Osteocyte (in vitro differentiated cells): ENCODE results near the gene SLAIN2. TPM values are rescaled to one million over a fixed set of nuclear protein-coding genes. Genes with fewer than 3 reads are reported as not detected.

ENCODE experiments used
- DNase-seq: peaks from one replicate; pipeline ENCODE4 v3.0.0; 2021; ENCODE audit warnings: mixed read lengths; ENCODE audit not compliant: unreplicated experiment; ENCODE audit errors: extremely low spot score
- H3K27ac Mint-ChIP-seq: one replicate; pipeline ENCODE4 v1.8.0; 2021; ENCODE audit warnings: mild to moderate bottlenecking, mixed read lengths; ENCODE audit not compliant: unreplicated experiment
- H3K27me3 Mint-ChIP-seq: one replicate; pipeline ENCODE4 v1.8.0; 2021; ENCODE audit warnings: mixed read lengths; ENCODE audit not compliant: unreplicated experiment
- H3K36me3 Mint-ChIP-seq: one replicate; pipeline ENCODE4 v1.8.0; 2021; ENCODE audit warnings: mixed read lengths; ENCODE audit not compliant: unreplicated experiment
- H3K4me1 Mint-ChIP-seq: one replicate; pipeline ENCODE4 v1.8.0; 2021; ENCODE audit warnings: mixed read lengths; ENCODE audit not compliant: unreplicated experiment
- H3K4me3 Mint-ChIP-seq: one replicate; pipeline ENCODE4 v1.8.0; 2021; ENCODE audit warnings: mild to moderate bottlenecking, moderate library complexity, mixed read lengths; ENCODE audit not compliant: unreplicated experiment
- H3K9me3 Mint-ChIP-seq: one replicate; pipeline ENCODE4 v1.8.0; 2021; ENCODE audit warnings: mixed read lengths; ENCODE audit not compliant: unreplicated experiment
- total RNA-seq: library from RNA; stranded (reverse); gene quantifications from 2 replicates; pipeline ENCODE4 v1.2.1, GENCODE V29; 2021
- TF ChIP-seq, protein P1 (sequence below): fragments of 200-600 bp; sonication (generic); IDR thresholded peaks from 2 replicates; pipeline ENCODE4 v1.5.0; 2021; ENCODE audit warnings: antibody characterized with exemption, mild to moderate bottlenecking, moderate library complexity

SLAIN2 gene
- total RNA-seq, 1 donor from 2014 or later: 82.7 TPM

DNA sequence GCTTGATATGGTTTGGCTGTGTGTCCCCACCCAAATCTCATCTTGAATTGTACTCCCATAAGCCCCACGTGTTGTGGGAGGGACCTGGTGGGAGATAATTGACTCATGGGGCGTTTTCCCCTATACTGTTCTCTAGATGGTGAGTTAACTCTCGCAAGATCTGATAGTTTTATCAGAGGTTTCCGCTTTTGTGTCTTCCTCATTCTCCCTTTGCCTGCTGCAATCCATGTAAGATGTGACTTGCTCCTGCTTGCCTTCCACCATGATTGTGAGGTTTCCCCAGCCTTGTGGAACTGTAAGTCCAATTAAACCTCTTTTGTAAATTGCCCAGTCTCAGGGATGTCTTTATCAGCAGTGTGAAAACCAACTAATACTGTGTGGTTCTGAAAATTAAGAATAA is 11.5 kb downstream of the SLAIN2 start:
- peaks cover 49% of the 10 kb centered on the region for H3K4me1 Mint-ChIP-seq
- DNase-seq: no peak
- no peak overlapping the region for H3K27ac Mint-ChIP-seq
- H3K36me3 Mint-ChIP-seq: peaks cover 2% of the 10 kb centered on the region
- peaks cover 4% of the 10 kb centered on the region for H3K9me3 Mint-ChIP-seq
- no peaks in the 10 kb centered on the region for H3K27me3 Mint-ChIP-seq
- TF ChIP-seq, protein P1, sequence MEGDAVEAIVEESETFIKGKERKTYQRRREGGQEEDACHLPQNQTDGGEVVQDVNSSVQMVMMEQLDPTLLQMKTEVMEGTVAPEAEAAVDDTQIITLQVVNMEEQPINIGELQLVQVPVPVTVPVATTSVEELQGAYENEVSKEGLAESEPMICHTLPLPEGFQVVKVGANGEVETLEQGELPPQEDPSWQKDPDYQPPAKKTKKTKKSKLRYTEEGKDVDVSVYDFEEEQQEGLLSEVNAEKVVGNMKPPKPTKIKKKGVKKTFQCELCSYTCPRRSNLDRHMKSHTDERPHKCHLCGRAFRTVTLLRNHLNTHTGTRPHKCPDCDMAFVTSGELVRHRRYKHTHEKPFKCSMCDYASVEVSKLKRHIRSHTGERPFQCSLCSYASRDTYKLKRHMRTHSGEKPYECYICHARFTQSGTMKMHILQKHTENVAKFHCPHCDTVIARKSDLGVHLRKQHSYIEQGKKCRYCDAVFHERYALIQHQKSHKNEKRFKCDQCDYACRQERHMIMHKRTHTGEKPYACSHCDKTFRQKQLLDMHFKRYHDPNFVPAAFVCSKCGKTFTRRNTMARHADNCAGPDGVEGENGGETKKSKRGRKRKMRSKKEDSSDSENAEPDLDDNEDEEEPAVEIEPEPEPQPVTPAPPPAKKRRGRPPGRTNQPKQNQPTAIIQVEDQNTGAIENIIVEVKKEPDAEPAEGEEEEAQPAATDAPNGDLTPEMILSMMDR: no peak
- H3K4me3 Mint-ChIP-seq: no peak overlapping the region

DNA sequence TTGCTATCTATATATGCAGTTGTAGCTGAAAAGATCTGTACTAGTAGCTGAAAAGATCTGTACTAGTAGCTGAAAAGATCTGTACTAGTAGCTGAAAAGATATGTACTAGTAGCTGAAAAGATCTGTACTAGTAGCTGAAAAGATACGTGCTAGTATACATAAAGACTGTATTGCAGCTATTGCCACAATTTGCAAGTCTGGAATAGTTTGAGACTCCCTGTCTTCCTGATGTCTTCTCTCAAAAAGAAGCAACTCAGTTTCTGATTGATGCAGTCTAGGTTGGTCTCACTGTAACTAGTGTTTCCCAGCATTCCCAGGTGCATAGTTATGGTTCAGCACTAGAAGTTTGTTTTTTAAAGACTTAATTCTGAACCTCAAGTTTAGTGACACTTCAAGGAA is 15.0 kb downstream of the SLAIN2 start:
- peaks cover 42% of the 10 kb centered on the region for H3K4me1 Mint-ChIP-seq
- no peak for DNase-seq
- peaks cover 2% of the 10 kb centered on the region for H3K36me3 Mint-ChIP-seq
- H3K4me3 Mint-ChIP-seq: no peak overlapping the region
- TF ChIP-seq, protein P1: no peak
- H3K27ac Mint-ChIP-seq: no peak overlapping the region
- no peaks in the 10 kb centered on the region for H3K27me3 Mint-ChIP-seq
- peaks cover 4% of the 10 kb centered on the region for H3K9me3 Mint-ChIP-seq

DNA sequence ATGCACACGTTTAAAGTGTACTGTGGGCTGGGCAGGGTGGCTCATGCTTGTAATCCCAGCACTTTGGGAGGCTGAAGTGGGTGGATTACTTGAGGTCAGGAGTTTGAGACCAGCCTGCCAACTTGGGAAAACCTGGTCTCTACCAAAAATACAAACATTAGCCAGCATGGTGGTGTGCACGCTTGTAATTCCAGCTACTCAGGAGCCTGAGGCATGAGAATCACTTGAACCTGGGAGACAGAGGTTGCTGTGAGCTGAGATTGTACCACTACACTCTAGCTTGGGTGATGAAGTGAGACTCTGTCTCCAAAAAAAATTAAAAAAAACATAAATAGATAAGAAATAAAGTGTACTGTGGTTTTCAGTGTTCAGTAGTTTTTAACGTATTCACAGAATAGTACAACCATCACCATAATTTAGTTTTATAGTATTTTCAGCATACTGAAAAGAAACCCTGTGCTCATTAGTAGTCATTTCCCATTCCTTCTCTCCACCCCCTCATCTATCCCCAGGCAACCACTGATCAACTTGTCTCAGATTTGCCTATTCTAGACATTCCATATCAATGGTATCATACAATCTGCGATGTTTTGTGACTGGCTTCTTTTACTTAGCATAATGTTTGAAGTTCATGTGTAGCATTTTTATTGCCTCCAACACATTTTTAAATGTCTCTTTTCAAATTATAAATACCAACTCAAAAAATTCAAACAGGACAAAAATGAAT is 19.1 kb downstream of the SLAIN2 start:
- no peak for DNase-seq
- peak overlapping the region; percentile 80 for H3K27ac Mint-ChIP-seq
- peaks cover 31% of the 10 kb centered on the region for H3K4me1 Mint-ChIP-seq
- H3K9me3 Mint-ChIP-seq: no peaks in the 10 kb centered on the region
- TF ChIP-seq, protein P1: no peak
- no peaks in the 10 kb centered on the region for H3K36me3 Mint-ChIP-seq
- H3K4me3 Mint-ChIP-seq: no peak overlapping the region
- no peaks in the 10 kb centered on the region for H3K27me3 Mint-ChIP-seq

DNA sequence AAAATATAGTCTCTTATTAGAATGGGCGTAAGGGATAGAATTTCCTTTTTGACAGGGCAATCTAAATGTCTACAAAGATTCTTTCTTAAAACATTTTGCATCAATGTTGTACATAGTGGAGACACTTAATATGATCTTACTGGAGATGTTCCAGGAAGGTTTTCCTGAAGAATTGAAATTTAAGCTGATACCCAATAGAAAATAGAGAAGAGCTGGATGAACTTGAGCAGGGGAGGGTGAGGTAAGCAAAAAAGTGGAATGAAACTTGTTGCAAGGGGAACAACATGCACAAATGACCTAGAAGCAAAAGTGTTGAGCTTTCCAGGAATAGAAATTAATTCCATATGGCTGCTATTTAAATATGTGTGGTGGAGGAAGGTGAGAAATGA is 19.7 kb downstream of the SLAIN2 start:
- no peak for DNase-seq
- H3K4me3 Mint-ChIP-seq: peak overlapping the region; percentile 11
- H3K9me3 Mint-ChIP-seq: no peaks in the 10 kb centered on the region
- H3K4me1 Mint-ChIP-seq: peaks cover 34% of the 10 kb centered on the region
- no peaks in the 10 kb centered on the region for H3K27me3 Mint-ChIP-seq
- H3K36me3 Mint-ChIP-seq: no peaks in the 10 kb centered on the region
- TF ChIP-seq, protein P1: no peak
- H3K27ac Mint-ChIP-seq: peak overlapping the region; percentile 80

DNA sequence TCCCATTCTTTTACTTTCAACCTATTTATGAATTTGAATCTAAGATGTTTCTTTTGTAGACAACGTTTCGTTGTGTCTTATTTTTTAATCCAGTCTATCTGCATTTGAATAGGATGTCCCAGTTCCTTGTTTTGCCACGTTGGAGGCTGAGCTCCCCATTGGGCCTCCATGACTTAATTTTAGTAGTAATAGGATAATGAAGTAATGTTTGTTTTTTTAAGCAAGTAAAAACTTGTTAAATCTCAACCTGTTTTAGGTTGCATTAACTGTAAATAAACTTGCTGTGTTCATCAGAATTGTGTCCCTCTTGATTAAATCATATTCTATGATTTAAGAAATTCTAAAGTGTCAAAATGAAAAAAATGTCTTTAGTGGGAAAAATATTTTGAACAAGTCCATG is 25.3 kb downstream of the SLAIN2 start:
- Mint-ChIP-seq H3K36me3 (peaks cover 2% of the 10 kb centered on the region), H3K27ac (peak overlapping the region; percentile 7), H3K27me3 (no peaks in the 10 kb centered on the region), H3K9me3 (no peaks in the 10 kb centered on the region), H3K4me1 (peaks cover 30% of the 10 kb centered on the region), H3K4me3 (no peak overlapping the region)
- TF ChIP-seq, protein P1: no peak
- DNase-seq: no peak
